Measurements from ENCODE around the gene BPIFB1. TPM values are rescaled to one million over a fixed set of nuclear protein-coding genes. Genes with fewer than 3 reads are reported as not detected.

BPIFB1 gene
- total and polyA plus RNA-seq, 10 of the 15 experiments (the other 5 are each of a cell fraction or from before 2014, with no cell fraction given) = 0.13 TPM; not detected in 9

DNA sequence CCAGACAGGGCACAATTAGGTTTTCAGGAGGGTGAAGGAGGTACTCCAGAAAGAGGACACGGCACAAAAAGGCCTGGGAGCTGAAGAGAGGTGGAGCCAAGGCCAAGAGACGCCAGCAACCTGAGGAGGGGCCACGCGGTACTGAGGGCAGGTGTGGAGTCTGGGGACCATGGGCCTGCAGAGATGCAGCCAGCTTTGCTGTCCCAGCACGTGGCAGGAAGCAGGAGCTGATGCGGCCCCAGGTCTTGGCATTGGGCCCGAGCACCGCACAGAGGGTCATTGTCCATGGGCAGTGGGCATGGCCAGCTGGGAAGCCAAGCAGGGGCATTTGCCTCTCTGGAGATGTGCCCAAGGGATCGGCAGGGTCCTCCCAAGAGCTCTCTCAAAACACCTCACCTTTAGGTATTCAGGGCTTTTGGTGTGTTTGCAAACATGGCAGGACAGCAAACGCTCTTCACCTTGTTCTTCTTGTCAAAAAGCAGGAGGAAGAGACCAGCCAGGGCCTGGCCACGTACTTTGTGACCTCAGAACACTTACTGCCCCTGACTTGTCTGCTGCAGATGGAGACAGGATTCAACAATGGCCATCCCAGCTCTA lies 1.4 kb upstream of the BPIFB1 start:
- Histone ChIP-seq H2AFZ (ENCODE audit: control insufficient read depth, low read depth, low read length) (no peak overlapping the region), H3K4me1 (ENCODE audit: control insufficient read depth, insufficient read depth, low read length) (no peaks in the 10 kb centered on the region), H3K9me3 (replicated peaks; ENCODE audit: control insufficient read depth, insufficient read depth, low read length) (no peaks in the 10 kb centered on the region), H3K27ac (ENCODE audit: control insufficient read depth, insufficient read depth) (no peak overlapping the region), H3K27me3 (replicated peaks in 1 of 2; ENCODE audit: control insufficient read depth in 2 of 2, insufficient read depth in 2 of 2, low read length in 1 of 2) (peaks cover 3 to 6% of the 10 kb centered on the region in 2 experiments; a peak in 3 of 4 replicates), H3K4me3 (no peak overlapping the region), H3K36me3 (ENCODE audit: control insufficient read depth in 2 of 2, insufficient read depth in 2 of 2, low read length in 1 of 2) (no peaks in the 10 kb centered on the region), H3K4me2 (ENCODE audit: control insufficient read depth, insufficient read depth) (no peak overlapping the region), H4K20me1 (ENCODE audit: control insufficient read depth, insufficient read depth) (no peaks in the 10 kb centered on the region), H3K79me2 (ENCODE audit: control insufficient read depth, insufficient read depth, low read length) (no peaks in the 10 kb centered on the region), H3K9ac (ENCODE audit: control insufficient read depth, insufficient read depth, low read length) (no peak overlapping the region)
- ATAC-seq = no peak
- POLR2A ChIA-PET = no interaction called here
- SMC1A ChIA-PET (ENCODE audit: uncharacterized antibody, unreplicated experiment) = no interaction called here
- 24% methylated on average over 11 of the region's 11 CpGs for WGBS (ENCODE audit: insufficient coverage, insufficient replicate concordance, low lambda C conversion rate, missing lambda C conversion rate)
- in situ Hi-C loops (cut with MboI) (no loop called here), intact Hi-C loops (cut with micrococcal nuclease; ENCODE audit: unreplicated experiment) (no loop called here)
- RAD21 ChIA-PET (ENCODE audit: unreplicated experiment) = no interaction called here
- no TSS peak for BruUV-seq (replicated peaks)
- no peak for TF ChIP-seq ZBTB4 (CRISPR knock-in tag; IDR thresholded peaks at IDR 0.05)
- no peak for DNase-seq (ENCODE audit: low read depth, low spot score)
- no peak for FAIRE-seq
- CTCF ChIA-PET = no interaction called here

GRCh38 chr20:33282196-33282934 lies 649 bp upstream of the BPIFB1 start:
- no peaks in the 10 kb centered on the region for H3K4me1 ChIP-seq (ENCODE audit: control insufficient read depth, insufficient read depth, low read length)
- RAD21 ChIA-PET (ENCODE audit: unreplicated experiment) = no interaction called here
- in situ Hi-C loops (cut with MboI) (no loop called here), intact Hi-C loops (cut with micrococcal nuclease; ENCODE audit: unreplicated experiment) (no loop called here)
- H3K27me3 ChIP-seq (replicated peaks in 1 of 2; ENCODE audit: control insufficient read depth in 2 of 2, insufficient read depth in 2 of 2, low read length in 1 of 2) = peaks cover 3 to 5% of the 10 kb centered on the region in 2 experiments; a peak in 3 of 4 replicates
- CTCF ChIA-PET = interaction anchor here (1.8 kb wide), 1 partner anchor 381 kb away, joined by 4 read pairs; no protein-coding TSS in a partner anchor
- H3K27ac ChIP-seq (ENCODE audit: control insufficient read depth, insufficient read depth) = no peak overlapping the region
- FAIRE-seq (no peak), DNase-seq (ENCODE audit: low read depth, low spot score) (no peak), ATAC-seq (no peak)
- H3K9me3 ChIP-seq (replicated peaks; ENCODE audit: control insufficient read depth, insufficient read depth, low read length) = no peaks in the 10 kb centered on the region
- H3K79me2 ChIP-seq (ENCODE audit: control insufficient read depth, insufficient read depth, low read length) = no peaks in the 10 kb centered on the region
- H4K20me1 ChIP-seq (ENCODE audit: control insufficient read depth, insufficient read depth) = no peaks in the 10 kb centered on the region
- no peaks in the 10 kb centered on the region for H3K36me3 ChIP-seq (ENCODE audit: control insufficient read depth in 2 of 2, insufficient read depth in 2 of 2, low read length in 1 of 2)
- no peak overlapping the region for H3K4me3 ChIP-seq
- no peak overlapping the region for H3K4me2 ChIP-seq (ENCODE audit: control insufficient read depth, insufficient read depth)
- SMC1A ChIA-PET (ENCODE audit: uncharacterized antibody, unreplicated experiment) = no interaction called here
- no peak overlapping the region for H3K9ac ChIP-seq (ENCODE audit: control insufficient read depth, insufficient read depth, low read length)
- H2AFZ ChIP-seq (ENCODE audit: control insufficient read depth, low read depth, low read length) = no peak overlapping the region
- BruUV-seq (replicated peaks) = no TSS peak
- WGBS (ENCODE audit: insufficient coverage, insufficient replicate concordance, low lambda C conversion rate, missing lambda C conversion rate) = 24% methylated on average over 8 of the region's 8 CpGs
- POLR2A ChIA-PET = no interaction called here
- TF ChIP-seq NR2F1 (conservative IDR thresholded peaks at IDR 0.05) = no peak
- TF ChIP-seq MYB (IDR thresholded peaks at IDR 0.05; ENCODE audit: borderline replicate concordance, low read depth, low read length) = no peak
- TF ChIP-seq DPF2 (IDR thresholded peaks at IDR 0.05) = no peak
- TF ChIP-seq, protein P1, sequence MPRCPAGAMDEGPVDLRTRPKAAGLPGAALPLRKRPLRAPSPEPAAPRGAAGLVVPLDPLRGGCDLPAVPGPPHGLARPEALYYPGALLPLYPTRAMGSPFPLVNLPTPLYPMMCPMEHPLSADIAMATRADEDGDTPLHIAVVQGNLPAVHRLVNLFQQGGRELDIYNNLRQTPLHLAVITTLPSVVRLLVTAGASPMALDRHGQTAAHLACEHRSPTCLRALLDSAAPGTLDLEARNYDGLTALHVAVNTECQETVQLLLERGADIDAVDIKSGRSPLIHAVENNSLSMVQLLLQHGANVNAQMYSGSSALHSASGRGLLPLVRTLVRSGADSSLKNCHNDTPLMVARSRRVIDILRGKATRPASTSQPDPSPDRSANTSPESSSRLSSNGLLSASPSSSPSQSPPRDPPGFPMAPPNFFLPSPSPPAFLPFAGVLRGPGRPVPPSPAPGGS (IDR thresholded peaks at IDR 0.05; ENCODE audit: borderline replicate concordance, insufficient read depth, low read depth, low read length, poor library complexity, severe bottlenecking) = no peak
- no peak for TF ChIP-seq EP300 (IDR thresholded peaks at IDR 0.05; ENCODE audit: borderline replicate concordance in 1 of 2, control insufficient read depth in 1 of 2, low read depth in 2 of 2, low read length in 2 of 2)
- TF ChIP-seq, protein P2, sequence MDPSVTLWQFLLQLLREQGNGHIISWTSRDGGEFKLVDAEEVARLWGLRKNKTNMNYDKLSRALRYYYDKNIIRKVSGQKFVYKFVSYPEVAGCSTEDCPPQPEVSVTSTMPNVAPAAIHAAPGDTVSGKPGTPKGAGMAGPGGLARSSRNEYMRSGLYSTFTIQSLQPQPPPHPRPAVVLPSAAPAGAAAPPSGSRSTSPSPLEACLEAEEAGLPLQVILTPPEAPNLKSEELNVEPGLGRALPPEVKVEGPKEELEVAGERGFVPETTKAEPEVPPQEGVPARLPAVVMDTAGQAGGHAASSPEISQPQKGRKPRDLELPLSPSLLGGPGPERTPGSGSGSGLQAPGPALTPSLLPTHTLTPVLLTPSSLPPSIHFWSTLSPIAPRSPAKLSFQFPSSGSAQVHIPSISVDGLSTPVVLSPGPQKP (IDR thresholded peaks at IDR 0.05; ENCODE audit: low read depth, low read length) = no peak
- TF ChIP-seq NFXL1 (IDR thresholded peaks at IDR 0.05; ENCODE audit: borderline replicate concordance) = no peak
